ENCODE data around the gene NAV2. TPM values are rescaled to one million over a fixed set of nuclear protein-coding genes. Genes with fewer than 3 reads are reported as not detected.

The NAV2 gene
- total RNA-seq, 1 experiment from 2014 or later: 46.3 TPM

DNA sequence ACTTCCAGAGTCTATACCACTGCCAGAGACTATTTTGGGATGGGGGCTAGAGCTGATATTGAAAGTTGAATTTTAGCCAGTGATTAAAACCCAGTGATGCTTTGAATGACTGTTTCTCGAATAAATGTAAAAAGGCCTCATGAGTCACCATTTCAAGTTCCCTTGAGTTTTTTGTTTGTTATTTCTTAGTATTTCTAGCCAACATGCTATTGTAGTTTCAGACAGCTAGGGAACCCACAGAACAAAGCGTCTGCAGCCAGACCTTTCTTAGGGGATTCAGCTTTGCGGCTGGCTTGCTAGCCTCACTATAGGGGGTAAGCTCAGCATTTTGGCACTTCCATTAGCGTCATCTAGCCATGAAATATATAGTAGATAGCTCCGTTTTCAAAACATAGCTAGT lies 381.1 kb downstream of the NAV2 start:
- Histone ChIP-seq H2BK15ac (ENCODE audit: low read depth, low read length) (no peak overlapping the region), H2BK5ac (ENCODE audit: insufficient read length, low read length) (no peak overlapping the region), H3K9me3 (ENCODE audit: control insufficient read depth, low read depth, low read length) (no peaks in the 10 kb centered on the region), H2AK5ac (ENCODE audit: insufficient read length, low read length) (no peak overlapping the region), H2BK12ac (ENCODE audit: insufficient read length, low read depth, low read length) (no peak overlapping the region), H3K4ac (ENCODE audit: low read depth, low read length) (no peak overlapping the region), H3K18ac (ENCODE audit: insufficient read length, low read depth, low read length) (no peak overlapping the region), H3K4me1 (ENCODE audit: insufficient read depth, low read length) (no peaks in the 10 kb centered on the region), H3K9ac (ENCODE audit: extremely low read depth, insufficient read length, low read length) (no peak overlapping the region), H3K14ac (ENCODE audit: insufficient read depth, low read length) (no peak overlapping the region), H3K23me2 (ENCODE audit: insufficient read length, low read depth, low read length, poor library complexity, severe bottlenecking) (no peaks in the 10 kb centered on the region), H3T11ph (ENCODE audit: low read length) (no peak overlapping the region), H3K4me2 (ENCODE audit: insufficient read depth, insufficient read length, low read length) (no peak overlapping the region), H4K91ac (ENCODE audit: insufficient read length, low read depth, low read length) (no peak overlapping the region), H4K20me1 (ENCODE audit: control insufficient read depth, insufficient read depth, insufficient read length) (no peaks in the 10 kb centered on the region), H2BK20ac (ENCODE audit: low read depth, low read length, poor library complexity, severe bottlenecking) (no peak overlapping the region), H3K79me1 (ENCODE audit: insufficient read depth, low read depth, low read length, poor library complexity, severe bottlenecking) (no peaks in the 10 kb centered on the region), H4K8ac (replicated peaks; ENCODE audit: insufficient read length, low read depth, low read length) (no peak overlapping the region), H3K79me2 (ENCODE audit: insufficient read depth, low read length) (no peaks in the 10 kb centered on the region), H4K5ac (ENCODE audit: insufficient read length, low read depth, low read length) (no peak overlapping the region), H2BK120ac (ENCODE audit: low read depth, low read length, poor library complexity, severe bottlenecking) (no peak overlapping the region), H3K23ac (ENCODE audit: insufficient read length, low read depth, low read length) (no peak overlapping the region), H3K56ac (ENCODE audit: insufficient read length, low read depth, low read length) (no peak overlapping the region), H3K27me3 (ENCODE audit: insufficient read depth, low read length) (no peaks in the 10 kb centered on the region), H3K27ac (ENCODE audit: insufficient read length, low read depth, low read length) (no peak overlapping the region), H2AFZ (ENCODE audit: low read length) (no peak overlapping the region)
- Mint-ChIP-seq H3K27me3 (ENCODE audit: low read depth) (no peaks in the 10 kb centered on the region), H3K4me1 (peaks cover 6 to 13% of the 10 kb centered on the region in 2 experiments; a peak in 3 of 4 replicates), H3K27ac (no peak overlapping the region), H3K4me3 (no peak overlapping the region), H3K9me3 (no peaks in the 10 kb centered on the region; a peak in 2 of 5 replicates), H3K36me3 (ENCODE audit: insufficient read depth in 1 of 3, low read depth in 3 of 3) (peaks cover 36 to 88% (median 83%) of the 10 kb centered on the region in 3 experiments; a peak in 6 of 7 replicates)
- WGBS (ENCODE audit: extremely low coverage, insufficient read length, low lambda C conversion rate): no CpG with 5 or more reads among the region's 5 CpGs
- TF ChIP-seq, protein P1, sequence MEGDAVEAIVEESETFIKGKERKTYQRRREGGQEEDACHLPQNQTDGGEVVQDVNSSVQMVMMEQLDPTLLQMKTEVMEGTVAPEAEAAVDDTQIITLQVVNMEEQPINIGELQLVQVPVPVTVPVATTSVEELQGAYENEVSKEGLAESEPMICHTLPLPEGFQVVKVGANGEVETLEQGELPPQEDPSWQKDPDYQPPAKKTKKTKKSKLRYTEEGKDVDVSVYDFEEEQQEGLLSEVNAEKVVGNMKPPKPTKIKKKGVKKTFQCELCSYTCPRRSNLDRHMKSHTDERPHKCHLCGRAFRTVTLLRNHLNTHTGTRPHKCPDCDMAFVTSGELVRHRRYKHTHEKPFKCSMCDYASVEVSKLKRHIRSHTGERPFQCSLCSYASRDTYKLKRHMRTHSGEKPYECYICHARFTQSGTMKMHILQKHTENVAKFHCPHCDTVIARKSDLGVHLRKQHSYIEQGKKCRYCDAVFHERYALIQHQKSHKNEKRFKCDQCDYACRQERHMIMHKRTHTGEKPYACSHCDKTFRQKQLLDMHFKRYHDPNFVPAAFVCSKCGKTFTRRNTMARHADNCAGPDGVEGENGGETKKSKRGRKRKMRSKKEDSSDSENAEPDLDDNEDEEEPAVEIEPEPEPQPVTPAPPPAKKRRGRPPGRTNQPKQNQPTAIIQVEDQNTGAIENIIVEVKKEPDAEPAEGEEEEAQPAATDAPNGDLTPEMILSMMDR (conservative IDR thresholded peaks at IDR 0.05): no peak
- DNase-seq: no peak
